M059J (cell line): Measurements from ENCODE around the gene CDC42SE2. TPM values are rescaled to one million over a fixed set of nuclear protein-coding genes. Genes with fewer than 3 reads are reported as not detected.
"Not testable (repeated sequence)": the region's sequence is repeated elsewhere in the genome, so short reads cannot be mapped to it uniquely, and the experiment has no call there.

Source experiments
- DNase-seq: peaks from one replicate; pipeline ENCODE4 v3.0.0-alpha.2; 2012; ENCODE audit warnings: low read depth
- total RNA-seq: library from RNA; depleted of rRNA; stranded (reverse); fragments of >200 nt; shearing (Covaris generic); gene quantifications from 2 replicates; pipeline ENCODE4 v1.2.3, GENCODE V29; 2014

The CDC42SE2 gene
- total RNA-seq, 1 experiment from 2014 or later: 31.1 TPM

- no peak for DNase-seq
Observed at GRCh38 chr5:131389869-131390265, 126.0 kb downstream of the CDC42SE2 start.

- no peak for DNase-seq
Observed at GRCh38 chr5:131392466-131393095, 128.7 kb downstream of the CDC42SE2 start.

- DNase-seq: no peak
Observed at GRCh38 chr5:131393498-131393968, 129.7 kb downstream of the CDC42SE2 start.

- DNase-seq: no peak
Observed at GRCh38 chr5:131394128-131394527, 130.3 kb downstream of the CDC42SE2 start.

- no peak for DNase-seq
Observed at GRCh38 chr5:131396015-131396414, 132.2 kb downstream of the CDC42SE2 start.

- DNase-seq: no peak
Observed at GRCh38 chr5:131396630-131397273, 132.9 kb downstream of the CDC42SE2 start.

GRCh38 chr5:131399007-131399406, 135.2 kb downstream of the CDC42SE2 start:
- DNase-seq: not testable (repeated sequence)

GRCh38 chr5:131400585-131400984, 136.7 kb downstream of the CDC42SE2 start:
- no peak for DNase-seq

GRCh38 chr5:131405674-131406073, 141.8 kb downstream of the CDC42SE2 start:
- no peak for DNase-seq

- no peak for DNase-seq
Observed at GRCh38 chr5:131406076-131406475, 142.2 kb downstream of the CDC42SE2 start.

- DNase-seq: no peak
Observed at GRCh38 chr5:131406975-131407638, 143.3 kb downstream of the CDC42SE2 start.

- DNase-seq: no peak
Observed at GRCh38 chr5:131413605-131414559, 150.0 kb downstream of the CDC42SE2 start.

GRCh38 chr5:131416729-131417128, 152.9 kb downstream of the CDC42SE2 start:
- no peak for DNase-seq

- DNase-seq: peak; percentile 69
Observed at GRCh38 chr5:131417240-131417869, 153.5 kb downstream of the CDC42SE2 start.

- DNase-seq: no peak
Observed at GRCh38 chr5:131418846-131419245, 155.0 kb downstream of the CDC42SE2 start.

GRCh38 chr5:131419877-131420276, 156.0 kb downstream of the CDC42SE2 start:
- no peak for DNase-seq

- peak; percentile 28 for DNase-seq
Observed at GRCh38 chr5:131423056-131423455, 159.2 kb downstream of the CDC42SE2 start.

GRCh38 chr5:131426011-131426410, 162.2 kb downstream of the CDC42SE2 start:
- DNase-seq: no peak

GRCh38 chr5:131430794-131431193, 166.9 kb downstream of the CDC42SE2 start:
- peak; percentile 50 for DNase-seq

- DNase-seq: no peak
Observed at GRCh38 chr5:131431794-131432193, 167.9 kb downstream of the CDC42SE2 start.

- no peak for DNase-seq
Observed at GRCh38 chr5:131433109-131433508, 169.3 kb downstream of the CDC42SE2 start.
